Adipocyte (in vitro differentiated cells): ENCODE results near the gene PDE11A.

ENCODE experiments used
- DNase-seq: peaks from one replicate; pipeline ENCODE4 v3.0.0-alpha.2; 2015; ENCODE audit warnings: low read depth
- H3K27me3 ChIP-seq: replicated peaks from 2 replicates; pipeline ENCODE4 v1.7.0; 2013; ENCODE audit warnings: mild to moderate bottlenecking, low read length, moderate library complexity; ENCODE audit not compliant: control insufficient read depth, insufficient read depth
- H3K36me3 ChIP-seq: 2 replicates; pipeline ENCODE4 v1.7.0; 2013; ENCODE audit warnings: low read length, mild to moderate bottlenecking, moderate library complexity; ENCODE audit not compliant: control insufficient read depth, insufficient read depth, severe bottlenecking
- H3K4me1 ChIP-seq: 2 replicates; pipeline ENCODE4 v1.7.0; 2013; ENCODE audit warnings: mild to moderate bottlenecking, low read length, moderate library complexity; ENCODE audit not compliant: control insufficient read depth, insufficient read depth
- H3K4me3 ChIP-seq: 2 replicates; pipeline ENCODE4 v1.7.0; 2013; ENCODE audit warnings: mild to moderate bottlenecking, low read length, moderate library complexity
- H3K9ac ChIP-seq: 2 replicates; pipeline ENCODE4 v1.7.0; 2013; ENCODE audit warnings: mild to moderate bottlenecking, low read length, moderate library complexity
- H3K9me3 ChIP-seq: 2 replicates; pipeline ENCODE4 v1.7.0; 2013; ENCODE audit warnings: mild to moderate bottlenecking, low read length, moderate library complexity; ENCODE audit not compliant: control insufficient read depth

Gene PDE11A

GRCh38 chr2:177748360-177748759 is 324.2 kb downstream of the PDE11A start:
- no peak overlapping the region for H3K9ac ChIP-seq
- DNase-seq = no peak
- H3K9me3 ChIP-seq = no peaks in the 10 kb centered on the region
- H3K4me3 ChIP-seq = no peak overlapping the region
- no peaks in the 10 kb centered on the region for H3K36me3 ChIP-seq
- H3K27me3 ChIP-seq = peaks cover 5% of the 10 kb centered on the region
- no peaks in the 10 kb centered on the region for H3K4me1 ChIP-seq

GRCh38 chr2:177747384-177747783 is 325.2 kb downstream of the PDE11A start:
- no peaks in the 10 kb centered on the region for H3K4me1 ChIP-seq
- H3K36me3 ChIP-seq = no peaks in the 10 kb centered on the region
- DNase-seq = no peak
- no peak overlapping the region for H3K4me3 ChIP-seq
- H3K9ac ChIP-seq = no peak overlapping the region
- H3K27me3 ChIP-seq = peaks cover 5% of the 10 kb centered on the region
- no peaks in the 10 kb centered on the region for H3K9me3 ChIP-seq

DNA sequence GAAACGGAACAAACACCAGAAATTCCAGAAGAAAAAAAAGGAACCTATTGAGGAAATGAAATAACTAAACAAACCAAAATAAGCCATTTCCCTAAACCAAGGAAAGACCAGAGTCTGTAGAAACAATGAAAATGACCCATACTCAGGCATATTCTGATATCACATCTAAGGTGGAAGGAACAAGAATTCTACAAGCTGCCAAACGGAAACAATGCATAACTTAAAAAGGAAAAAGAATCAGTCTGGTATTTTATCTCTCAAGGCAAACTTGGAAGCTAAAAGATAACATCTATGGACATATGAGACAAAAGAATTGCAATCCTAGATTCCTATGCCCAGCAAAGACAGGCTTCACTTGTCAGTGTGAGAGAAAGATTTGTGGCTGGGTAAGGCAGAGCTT is 326.2 kb downstream of the PDE11A start:
- no peak overlapping the region for H3K9ac ChIP-seq
- no peaks in the 10 kb centered on the region for H3K4me1 ChIP-seq
- no peaks in the 10 kb centered on the region for H3K9me3 ChIP-seq
- no peak for DNase-seq
- peaks cover 5% of the 10 kb centered on the region for H3K27me3 ChIP-seq
- no peaks in the 10 kb centered on the region for H3K36me3 ChIP-seq
- H3K4me3 ChIP-seq = no peak overlapping the region

DNA sequence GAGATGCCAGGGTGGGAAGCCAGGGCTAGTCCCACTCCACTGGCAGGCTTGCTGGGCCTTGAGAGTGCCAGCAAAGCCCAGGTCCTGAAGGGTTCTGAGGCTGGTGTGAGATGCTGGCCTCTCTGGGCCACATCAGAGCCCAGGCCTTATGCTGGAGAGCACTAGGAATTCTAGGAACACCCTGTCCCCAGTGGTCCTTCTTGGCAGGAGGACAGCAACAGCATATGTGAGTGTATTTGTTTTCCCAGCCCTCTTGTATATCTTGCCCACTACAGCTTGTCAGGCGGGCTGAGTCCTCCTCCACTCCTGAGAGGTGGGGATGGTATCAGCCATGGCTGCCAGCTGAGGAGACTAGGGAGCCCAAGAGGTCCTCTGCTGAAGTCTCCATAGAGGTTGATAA is 327.0 kb downstream of the PDE11A start:
- Histone ChIP-seq H3K9ac (no peak overlapping the region), H3K4me1 (no peaks in the 10 kb centered on the region), H3K27me3 (peaks cover 5% of the 10 kb centered on the region), H3K4me3 (no peak overlapping the region), H3K9me3 (no peaks in the 10 kb centered on the region), H3K36me3 (no peaks in the 10 kb centered on the region)
- no peak for DNase-seq

DNA sequence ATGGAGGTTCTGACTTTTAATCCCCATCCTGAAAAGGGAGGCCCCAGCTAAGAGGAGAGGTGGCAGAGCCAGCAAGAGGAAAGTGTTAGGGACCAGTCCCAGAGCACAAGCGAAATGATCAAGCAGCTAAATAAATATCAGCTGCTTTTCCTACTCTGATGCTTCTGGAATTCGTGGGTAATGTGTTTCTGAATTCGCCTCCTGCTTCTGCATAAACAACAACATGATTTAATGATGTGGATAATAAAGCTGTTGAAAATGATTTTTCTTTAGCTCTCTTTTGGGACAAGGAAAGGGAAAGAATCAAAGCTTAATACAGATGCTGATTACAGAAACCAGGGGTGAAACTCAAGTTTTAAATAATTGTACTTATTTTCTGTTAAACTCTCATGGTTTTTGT is 329.7 kb downstream of the PDE11A start:
- H3K9ac ChIP-seq = no peak overlapping the region
- no peaks in the 10 kb centered on the region for H3K9me3 ChIP-seq
- no peaks in the 10 kb centered on the region for H3K36me3 ChIP-seq
- DNase-seq = no peak
- no peak overlapping the region for H3K4me3 ChIP-seq
- peaks cover 5% of the 10 kb centered on the region for H3K27me3 ChIP-seq
- no peaks in the 10 kb centered on the region for H3K4me1 ChIP-seq

GRCh38 chr2:177741866-177742265 is 330.7 kb downstream of the PDE11A start:
- H3K27me3 ChIP-seq = peaks cover 5% of the 10 kb centered on the region

DNA sequence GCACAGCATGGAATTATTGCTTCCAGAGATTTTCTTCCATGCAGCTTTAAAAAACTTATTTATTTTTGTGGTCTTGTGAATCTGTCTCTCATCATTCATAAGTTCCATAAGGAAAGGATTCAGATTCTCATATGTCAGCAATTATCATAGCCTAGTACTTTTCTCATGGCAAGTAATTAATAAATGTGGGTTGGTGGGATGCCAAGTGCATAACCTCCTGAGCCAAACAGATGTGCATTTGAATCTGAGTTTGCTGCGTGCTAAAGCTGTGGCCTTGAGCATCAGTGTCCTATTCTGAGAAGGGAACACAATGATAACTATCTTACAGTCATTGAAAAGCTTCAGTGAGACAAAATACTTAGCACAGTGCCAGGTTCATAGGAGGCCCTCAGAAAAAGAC is 331.9 kb downstream of the PDE11A start:
- peaks cover 5% of the 10 kb centered on the region for H3K27me3 ChIP-seq

More at GRCh38 chr2:177741866-177742265, 330.7 kb downstream of the PDE11A start:
- Histone ChIP-seq H3K9ac (no peak overlapping the region), H3K36me3 (no peaks in the 10 kb centered on the region), H3K4me1 (no peaks in the 10 kb centered on the region), H3K9me3 (no peaks in the 10 kb centered on the region), H3K4me3 (no peak overlapping the region)
- no peak for DNase-seq

DNA sequence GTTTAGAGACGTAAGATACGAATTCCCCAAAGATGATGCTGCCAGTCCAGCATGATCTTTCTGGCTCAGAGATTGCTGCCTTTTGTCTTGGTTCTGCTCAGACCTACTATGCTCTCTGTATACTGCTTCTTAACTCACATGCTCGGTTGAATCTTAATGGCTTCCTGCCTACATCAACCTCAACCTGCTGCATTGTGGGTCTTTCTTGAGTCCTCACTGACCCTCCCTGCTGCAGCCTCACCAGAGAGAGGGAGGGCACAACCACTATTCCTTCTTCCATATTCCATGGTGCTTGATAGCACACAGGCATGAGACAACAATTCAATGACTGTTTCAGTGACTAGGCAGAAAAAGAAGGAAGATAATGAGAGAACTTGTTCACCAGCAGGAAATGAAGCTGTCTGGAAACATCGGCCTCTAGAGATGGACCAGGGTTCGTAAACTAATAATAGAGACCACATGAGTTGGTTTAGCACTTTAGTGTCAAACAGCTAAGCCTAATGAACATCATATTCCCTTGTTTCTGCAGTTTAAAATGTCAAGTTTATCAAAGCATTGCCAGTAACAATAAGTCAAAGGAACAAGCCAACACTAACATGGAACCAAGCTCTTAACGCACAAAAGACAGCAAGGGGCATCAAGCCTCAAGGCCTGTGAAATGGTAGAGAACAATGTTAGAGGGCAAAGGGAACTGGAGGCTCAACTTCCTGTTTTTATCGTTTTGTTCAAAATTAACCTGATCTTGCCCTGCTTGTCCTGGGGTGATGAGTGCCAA is 333.9 kb downstream of the PDE11A start:
- no peaks in the 10 kb centered on the region for H3K4me1 ChIP-seq
- H3K9me3 ChIP-seq = no peaks in the 10 kb centered on the region
- H3K27me3 ChIP-seq = peaks cover 3% of the 10 kb centered on the region
- H3K36me3 ChIP-seq = no peaks in the 10 kb centered on the region
- H3K9ac ChIP-seq = no peak overlapping the region
- DNase-seq = no peak
- H3K4me3 ChIP-seq = no peak overlapping the region

More for the DNA sequence above, 331.9 kb downstream of the PDE11A start:
- Histone ChIP-seq H3K36me3 (no peaks in the 10 kb centered on the region), H3K9ac (no peak overlapping the region), H3K4me1 (no peaks in the 10 kb centered on the region), H3K4me3 (no peak overlapping the region), H3K9me3 (no peaks in the 10 kb centered on the region)
- no peak for DNase-seq

GRCh38 chr2:177735318-177735803 is 337.2 kb downstream of the PDE11A start:
- no peak for DNase-seq
- Histone ChIP-seq H3K4me1 (peaks cover 7% of the 10 kb centered on the region), H3K9me3 (no peaks in the 10 kb centered on the region), H3K4me3 (no peak overlapping the region), H3K36me3 (no peaks in the 10 kb centered on the region), H3K9ac (no peak overlapping the region), H3K27me3 (peaks cover 3% of the 10 kb centered on the region)

DNA sequence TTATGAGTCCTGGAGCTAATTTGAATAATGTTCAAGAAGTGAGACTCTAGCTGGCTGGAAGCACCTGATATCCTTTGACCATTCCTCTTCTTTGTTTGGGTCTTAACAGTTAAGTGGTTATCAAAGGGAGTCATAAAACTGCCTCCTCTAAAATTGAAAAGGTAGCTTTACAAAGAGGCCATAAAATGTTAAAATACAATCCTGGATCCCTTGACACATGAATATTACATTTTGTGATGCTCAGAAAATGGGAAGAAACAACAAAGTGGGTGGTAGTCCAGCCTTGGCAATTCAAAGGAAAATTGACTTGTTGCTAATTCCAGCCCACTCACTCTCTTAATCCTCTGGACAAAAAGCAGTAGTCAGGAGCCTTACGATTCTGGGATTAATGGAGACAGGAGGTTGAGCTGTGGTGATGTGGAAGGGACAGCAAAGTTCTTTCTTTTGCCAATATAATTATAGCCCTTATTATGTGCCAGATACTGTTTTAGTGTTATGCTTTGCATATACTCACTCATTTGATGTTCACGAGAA is 339.2 kb downstream of the PDE11A start:
- H3K9ac ChIP-seq = no peak overlapping the region
- no peaks in the 10 kb centered on the region for H3K36me3 ChIP-seq
- H3K9me3 ChIP-seq = no peaks in the 10 kb centered on the region
- peaks cover 7% of the 10 kb centered on the region for H3K4me1 ChIP-seq
- H3K4me3 ChIP-seq = no peak overlapping the region
- DNase-seq = no peak
- peaks cover 7% of the 10 kb centered on the region for H3K27me3 ChIP-seq

DNA sequence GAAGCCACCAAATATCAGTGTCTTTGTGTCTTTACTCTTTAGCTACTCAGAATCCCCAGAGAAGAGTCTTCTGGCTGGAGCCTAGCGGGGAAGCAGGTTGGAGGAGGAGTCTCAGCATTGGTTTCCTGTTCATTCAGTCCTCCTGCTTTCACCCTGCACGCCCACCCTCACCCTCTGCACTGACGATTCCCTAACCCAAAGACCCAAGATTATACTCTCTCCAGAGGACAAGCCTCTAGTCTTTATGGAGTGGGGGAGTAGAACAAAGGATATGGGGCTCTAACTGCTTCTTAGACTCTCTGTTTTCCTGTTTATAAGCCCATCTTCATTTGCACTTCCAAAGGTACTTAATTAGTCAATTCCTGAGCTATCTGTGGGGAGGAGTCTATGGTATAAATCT is 341.2 kb downstream of the PDE11A start:
- no peak for DNase-seq
- Histone ChIP-seq H3K4me3 (no peak overlapping the region), H3K27me3 (peaks cover 7% of the 10 kb centered on the region), H3K36me3 (no peaks in the 10 kb centered on the region), H3K4me1 (peaks cover 7% of the 10 kb centered on the region), H3K9me3 (no peaks in the 10 kb centered on the region), H3K9ac (no peak overlapping the region)
